HCT116 (cell line): Measurements from ENCODE around the gene PLA2G2F. TPM values are rescaled to one million over a fixed set of nuclear protein-coding genes. Genes with fewer than 3 reads are reported as not detected.

Experiments
- ATAC-seq: fragments of 200-7000 bp; cut with Tn5 transposase; 2 replicates; pipeline ENCODE4 v1.9.1; 2020; ENCODE audit warnings: mild to moderate bottlenecking, moderate library complexity
- BruUV-seq: library from RNA; stranded (reverse); fragments of 400-500 nt; replicated peaks from 2 replicates; lab custom pipeline; 2021; lab: Mats Ljungman, UMichigan
- CTCF ChIA-PET: fragments of 300-600 bp; sonication (Branson Sonifier 250); formaldehyde crosslinking; loops from one replicate; lab custom pipeline; 2021; ENCODE audit warnings: antibody characterized with exemption; lab: Charles Lee
- POLR2A ChIA-PET: fragments of 300-600, 350-600 bp; sonication (Branson Sonifier 250); formaldehyde crosslinking; loops from one replicate; lab custom pipeline; 2021; ENCODE audit warnings: antibody characterized with exemption; lab: Charles Lee
- RAD21 ChIA-PET, 2 experiments: fragments of 300-600 bp; sonication (Branson Sonifier 250); formaldehyde crosslinking; loops; one replicate each; lab custom pipeline; 2023; ENCODE audit warnings: low total read pairs in 2 of 2; ENCODE audit not compliant: uncharacterized antibody in 2 of 2, unreplicated experiment in 2 of 2, low non-redundant PET in 1 of 2; lab: Charles Lee
- DNase-seq: peaks from one replicate; pipeline ENCODE4 v3.0.0-alpha.2; 2010; ENCODE audit warnings: low read depth, low spot score
- H2AFZ ChIP-seq: fragments of 200-600 bp; shearing (Covaris generic), sonication (generic); 2 replicates; pipeline ENCODE4 v1.6.1; 2017; ENCODE audit warnings: low read depth, mixed run types, mixed read lengths, antibody characterized with exemption, low read length; ENCODE audit not compliant: poor library complexity, severe bottlenecking
- H3K27ac ChIP-seq: 2 replicates; pipeline ENCODE4 v1.5.1; 2012; ENCODE audit warnings: low read depth, low read length
- H3K27me3 ChIP-seq: fragments of 200-600 bp; sonication (generic); 2 replicates; pipeline ENCODE4 v1.6.1; 2016; ENCODE audit warnings: mixed run types, low read length, mixed read lengths; ENCODE audit not compliant: insufficient read depth
- H3K36me3 ChIP-seq, 2 experiments: fragments of 200-500 bp in 1 of 2; fragments of 200-600 bp in 1 of 2; sonication (Bioruptor generic) in 1 of 2; sonication (generic) in 1 of 2; 2 replicates each; pipeline versions ENCODE4 v1.5.1 to v1.6.1; 2014 to 2016; ENCODE audit warnings: low read length in 2 of 2, inconsistent platforms in 1 of 2, mixed read lengths in 1 of 2, mixed run types in 1 of 2; ENCODE audit not compliant: insufficient read depth in 2 of 2, control insufficient read depth in 1 of 2
- H3K4me1 ChIP-seq, 2 experiments: fragments of 200-600 bp in 1 of 2; sonication (generic) in 1 of 2; 2 replicates each; pipeline versions ENCODE4 v1.5.1 to v1.6.1; 2012 to 2017; ENCODE audit warnings: low read length in 2 of 2, inconsistent platforms in 1 of 2, mild to moderate bottlenecking in 1 of 2, mixed read lengths in 1 of 2, mixed run types in 1 of 2, moderate library complexity in 1 of 2; ENCODE audit not compliant: insufficient read depth in 2 of 2, control insufficient read depth in 1 of 2
- H3K4me2 ChIP-seq: fragments of 200-600 bp; sonication (generic); 2 replicates; pipeline ENCODE4 v1.6.1; 2017; ENCODE audit warnings: mixed run types, low read length, mixed read lengths
- H3K4me3 ChIP-seq, 2 experiments: fragments of 200-600 bp in 1 of 2; sonication (generic) in 1 of 2; replicated peaks in 1 of 2; 2 replicates each; pipeline ENCODE4 v1.5.1; 2011 to 2016; ENCODE audit warnings: low read length in 2 of 2, control low read depth in 1 of 2, low read depth in 1 of 2, mild to moderate bottlenecking in 1 of 2, mixed read lengths in 1 of 2, mixed run types in 1 of 2
- H3K79me2 ChIP-seq: fragments of 200-600 bp; sonication (generic); 2 replicates; pipeline ENCODE4 v1.6.1; 2017; ENCODE audit warnings: mild to moderate bottlenecking, mixed run types, low read length, moderate library complexity, mixed read lengths; ENCODE audit not compliant: insufficient read depth
- H3K9ac ChIP-seq: fragments of 200-600 bp; sonication (generic); 2 replicates; pipeline ENCODE4 v1.6.1; 2016; ENCODE audit warnings: low read length, mixed read lengths
- H3K9me2 ChIP-seq: fragments of 200-600 bp; sonication (generic), shearing (Covaris generic); 2 replicates; pipeline ENCODE4 v1.6.1; 2017; ENCODE audit warnings: mixed run types, mild to moderate bottlenecking, moderate library complexity; ENCODE audit not compliant: insufficient read depth
- H3K9me3 ChIP-seq, 2 experiments: fragments of 200-500 bp in 1 of 2; fragments of 200-600 bp in 1 of 2; sonication (Bioruptor generic) in 1 of 2; sonication (generic) in 1 of 2; 2 replicates each; pipeline ENCODE4 v1.6.1; 2014 to 2017; ENCODE audit warnings: low read length in 2 of 2, mixed read lengths in 2 of 2, inconsistent platforms in 1 of 2, low read depth in 1 of 2, mild to moderate bottlenecking in 1 of 2, mixed run types in 1 of 2, moderate library complexity in 1 of 2; ENCODE audit not compliant: control insufficient read depth in 1 of 2, insufficient read depth in 1 of 2
- H4K20me1 ChIP-seq: fragments of 200-600 bp; sonication (generic), shearing (Covaris generic); 2 replicates; pipeline ENCODE4 v1.6.1; 2017; ENCODE audit warnings: mixed run types, mild to moderate bottlenecking, moderate library complexity; ENCODE audit not compliant: insufficient read depth
- CBX3 ChIP-seq: IDR thresholded peaks from 2 replicates; pipeline ENCODE4 v1.6.1; 2012; ENCODE audit warnings: low read depth
- EZH2 ChIP-seq: fragments of 200-600 bp; sonication (generic); IDR thresholded peaks from 2 replicates; pipeline ENCODE4 v1.6.1; 2017; ENCODE audit warnings: antibody characterized with exemption, mixed run types
- EZH2phosphoT487 ChIP-seq: fragments of 200-600 bp; IDR thresholded peaks from 2 replicates; pipeline ENCODE4 v1.6.1; 2018; ENCODE audit warnings: antibody characterized with exemption, borderline replicate concordance
- JUND ChIP-seq: IDR thresholded peaks from 2 replicates; pipeline ENCODE4 v1.6.1; 2012
- POLR2A ChIP-seq: IDR thresholded peaks from 2 replicates; pipeline ENCODE4 v1.7.0; 2011; ENCODE audit warnings: borderline replicate concordance; ENCODE audit not compliant: insufficient read depth, insufficient read length; ENCODE audit errors: extremely low read depth
- POLR2AphosphoS5 ChIP-seq: IDR thresholded peaks from 2 replicates; pipeline ENCODE4 v1.6.1; 2011; ENCODE audit warnings: mild to moderate bottlenecking, low read depth, low read length, moderate library complexity
- RAD21 ChIP-seq: IDR thresholded peaks from 2 replicates; pipeline ENCODE4 v1.6.1; 2012; ENCODE audit warnings: low read depth, mild to moderate bottlenecking
- SIN3A ChIP-seq: IDR thresholded peaks from 2 replicates; pipeline ENCODE4 v1.6.1; 2012; ENCODE audit warnings: low read depth
- SP1 ChIP-seq: IDR thresholded peaks from 2 replicates; pipeline ENCODE4 v1.6.1; 2012; ENCODE audit warnings: low read depth
- TCF7L2 ChIP-seq: IDR thresholded peaks from 2 replicates; pipeline ENCODE4 v1.7.0; 2011; ENCODE audit warnings: borderline replicate concordance, inconsistent platforms; ENCODE audit not compliant: insufficient read depth, insufficient read length; ENCODE audit errors: extremely low read depth
- YY1 ChIP-seq: IDR thresholded peaks from 2 replicates; pipeline ENCODE4 v1.6.1; 2011; ENCODE audit warnings: low read length, low read depth, moderate library complexity, mild to moderate bottlenecking; ENCODE audit not compliant: insufficient replicate concordance; ENCODE audit errors: extremely low read depth
- ZFX ChIP-seq: fragments of 450-650 bp; IDR thresholded peaks from 2 replicates; pipeline ENCODE4 v1.6.1; 2017
- ZNF274 ChIP-seq: fragments of 200-500 bp; sonication (Bioruptor generic); IDR thresholded peaks from 2 replicates; pipeline ENCODE4 v1.6.1; 2014; ENCODE audit warnings: mild to moderate bottlenecking, low read depth, low read length, inconsistent platforms
- intact Hi-C: fragments of 100-400 bp; cut with micrococcal nuclease; formaldehyde crosslinking; loops from 2 replicates; pipeline ENCODE4 v1.10.0; 2022
- total RNA-seq: library from RNA; stranded (reverse); gene quantifications from one replicate; pipeline ENCODE4 v1.2.1, GENCODE V29; 2021; ENCODE audit not compliant: unreplicated experiment
- TF ChIP-seq, protein P1 (sequence below): IDR thresholded peaks from 2 replicates; pipeline ENCODE4 v1.6.1; 2012; ENCODE audit warnings: low read depth
- TF ChIP-seq, protein P2 (sequence below): IDR thresholded peaks from 2 replicates; pipeline ENCODE4 v1.6.1; 2011; ENCODE audit warnings: mild to moderate bottlenecking, low read length, moderate library complexity; ENCODE audit not compliant: insufficient replicate concordance; ENCODE audit errors: extremely low read depth
- TF ChIP-seq, protein P3 (sequence below), 3 experiments: fragments of 200-600 bp in 1 of 3; sonication (generic) in 1 of 3; IDR thresholded peaks in 2 of 3; conservative IDR thresholded peaks in 1 of 3; 2 replicates each; pipeline ENCODE4 v1.5.1; 2012 to 2017; ENCODE audit warnings: low read depth in 2 of 3, low read length in 2 of 3, antibody characterized with exemption in 1 of 3, borderline replicate concordance in 1 of 3, control low read depth in 1 of 3, mild to moderate bottlenecking in 1 of 3, mixed read lengths in 1 of 3, mixed run types in 1 of 3, moderate library complexity in 1 of 3; ENCODE audit not compliant: insufficient read depth in 1 of 3
- TF ChIP-seq, protein P4 (sequence below): IDR thresholded peaks from 2 replicates; pipeline ENCODE4 v1.6.1; 2012
- TF ChIP-seq, protein P5 (sequence below): IDR thresholded peaks from 2 replicates; pipeline ENCODE4 v1.6.1; 2012

Gene PLA2G2F
- total RNA-seq, 1 experiment from 2014 or later: 0.12 TPM

DNA sequence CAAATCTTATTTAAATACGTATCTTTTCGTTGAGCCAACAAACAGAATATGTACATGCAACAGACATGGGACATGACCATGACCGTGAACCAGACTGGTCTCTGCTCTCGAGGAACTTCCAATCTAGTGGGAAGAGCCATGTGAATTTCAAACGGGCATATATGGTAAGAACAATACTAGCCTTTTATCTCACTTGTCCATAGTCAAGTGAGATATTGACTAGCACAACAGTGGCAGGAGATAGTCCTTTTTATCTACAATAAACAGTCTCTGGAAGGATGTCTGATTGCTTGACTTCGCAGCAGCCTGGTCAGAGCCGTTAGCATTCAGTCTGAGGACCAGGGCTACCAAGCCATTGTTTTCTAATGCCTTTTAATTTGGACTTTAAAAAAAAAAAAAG lies 59.8 kb downstream of the PLA2G2F start (continued):
- TF ChIP-seq YY1: no peak

DNA sequence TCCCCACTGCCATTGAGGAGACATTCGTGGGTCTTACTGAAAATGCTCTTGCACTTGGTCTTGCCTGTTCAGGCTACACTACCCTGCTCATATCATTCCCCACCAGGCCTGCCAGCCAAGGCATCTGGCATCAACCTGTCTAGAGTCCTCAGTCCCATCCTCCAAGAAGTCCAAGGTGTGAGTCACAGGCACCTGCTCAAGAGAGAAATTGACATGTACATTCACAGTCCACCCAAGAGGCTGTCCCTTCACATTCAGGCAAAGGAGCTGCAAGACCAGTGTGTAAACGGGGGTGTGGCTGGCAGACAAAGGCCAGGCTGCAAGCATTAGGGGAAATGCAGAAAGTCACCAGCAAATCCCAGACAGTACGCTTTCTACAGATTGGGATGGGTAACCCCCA lies 60.3 kb downstream of the PLA2G2F start:
- no peak for DNase-seq
- Histone ChIP-seq H3K27me3 (peaks cover 12% of the 10 kb centered on the region; the same call in 1 of the 2 replicates), H4K20me1 (no peaks in the 10 kb centered on the region), H3K4me3 (no peak overlapping the region), H3K9me2 (no peaks in the 10 kb centered on the region), H3K36me3 (no peaks in the 10 kb centered on the region), H3K9ac (no peak overlapping the region), H3K27ac (no peak overlapping the region), H2AFZ (no peak overlapping the region), H3K79me2 (no peaks in the 10 kb centered on the region), H3K4me1 (peaks cover 0 to 3% of the 10 kb centered on the region in 2 experiments; a peak in 1 of 4 replicates), H3K4me2 (no peak overlapping the region), H3K9me3 (no peaks in the 10 kb centered on the region)
- ChIA-PET POLR2A (no interaction called here), CTCF (no interaction called here), RAD21 (no interaction called here)
- no TSS peak for BruUV-seq
- TF ChIP-seq, protein P1, sequence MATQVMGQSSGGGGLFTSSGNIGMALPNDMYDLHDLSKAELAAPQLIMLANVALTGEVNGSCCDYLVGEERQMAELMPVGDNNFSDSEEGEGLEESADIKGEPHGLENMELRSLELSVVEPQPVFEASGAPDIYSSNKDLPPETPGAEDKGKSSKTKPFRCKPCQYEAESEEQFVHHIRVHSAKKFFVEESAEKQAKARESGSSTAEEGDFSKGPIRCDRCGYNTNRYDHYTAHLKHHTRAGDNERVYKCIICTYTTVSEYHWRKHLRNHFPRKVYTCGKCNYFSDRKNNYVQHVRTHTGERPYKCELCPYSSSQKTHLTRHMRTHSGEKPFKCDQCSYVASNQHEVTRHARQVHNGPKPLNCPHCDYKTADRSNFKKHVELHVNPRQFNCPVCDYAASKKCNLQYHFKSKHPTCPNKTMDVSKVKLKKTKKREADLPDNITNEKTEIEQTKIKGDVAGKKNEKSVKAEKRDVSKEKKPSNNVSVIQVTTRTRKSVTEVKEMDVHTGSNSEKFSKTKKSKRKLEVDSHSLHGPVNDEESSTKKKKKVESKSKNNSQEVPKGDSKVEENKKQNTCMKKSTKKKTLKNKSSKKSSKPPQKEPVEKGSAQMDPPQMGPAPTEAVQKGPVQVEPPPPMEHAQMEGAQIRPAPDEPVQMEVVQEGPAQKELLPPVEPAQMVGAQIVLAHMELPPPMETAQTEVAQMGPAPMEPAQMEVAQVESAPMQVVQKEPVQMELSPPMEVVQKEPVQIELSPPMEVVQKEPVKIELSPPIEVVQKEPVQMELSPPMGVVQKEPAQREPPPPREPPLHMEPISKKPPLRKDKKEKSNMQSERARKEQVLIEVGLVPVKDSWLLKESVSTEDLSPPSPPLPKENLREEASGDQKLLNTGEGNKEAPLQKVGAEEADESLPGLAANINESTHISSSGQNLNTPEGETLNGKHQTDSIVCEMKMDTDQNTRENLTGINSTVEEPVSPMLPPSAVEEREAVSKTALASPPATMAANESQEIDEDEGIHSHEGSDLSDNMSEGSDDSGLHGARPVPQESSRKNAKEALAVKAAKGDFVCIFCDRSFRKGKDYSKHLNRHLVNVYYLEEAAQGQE: no peak
- TF ChIP-seq ZFX (no peak), EZH2 (no peak), SIN3A (no peak), POLR2A (no peak), TCF7L2 (no peak), POLR2AphosphoS5 (no peak), CBX3 (no peak), RAD21 (no peak), EZH2phosphoT487 (no peak), SP1 (no peak), JUND (no peak), ZNF274 (no peak)
- TF ChIP-seq, protein P2, sequence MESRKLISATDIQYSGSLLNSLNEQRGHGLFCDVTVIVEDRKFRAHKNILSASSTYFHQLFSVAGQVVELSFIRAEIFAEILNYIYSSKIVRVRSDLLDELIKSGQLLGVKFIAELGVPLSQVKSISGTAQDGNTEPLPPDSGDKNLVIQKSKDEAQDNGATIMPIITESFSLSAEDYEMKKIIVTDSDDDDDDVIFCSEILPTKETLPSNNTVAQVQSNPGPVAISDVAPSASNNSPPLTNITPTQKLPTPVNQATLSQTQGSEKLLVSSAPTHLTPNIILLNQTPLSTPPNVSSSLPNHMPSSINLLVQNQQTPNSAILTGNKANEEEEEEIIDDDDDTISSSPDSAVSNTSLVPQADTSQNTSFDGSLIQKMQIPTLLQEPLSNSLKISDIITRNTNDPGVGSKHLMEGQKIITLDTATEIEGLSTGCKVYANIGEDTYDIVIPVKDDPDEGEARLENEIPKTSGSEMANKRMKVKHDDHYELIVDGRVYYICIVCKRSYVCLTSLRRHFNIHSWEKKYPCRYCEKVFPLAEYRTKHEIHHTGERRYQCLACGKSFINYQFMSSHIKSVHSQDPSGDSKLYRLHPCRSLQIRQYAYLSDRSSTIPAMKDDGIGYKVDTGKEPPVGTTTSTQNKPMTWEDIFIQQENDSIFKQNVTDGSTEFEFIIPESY: no peak
- TF ChIP-seq, protein P3, sequence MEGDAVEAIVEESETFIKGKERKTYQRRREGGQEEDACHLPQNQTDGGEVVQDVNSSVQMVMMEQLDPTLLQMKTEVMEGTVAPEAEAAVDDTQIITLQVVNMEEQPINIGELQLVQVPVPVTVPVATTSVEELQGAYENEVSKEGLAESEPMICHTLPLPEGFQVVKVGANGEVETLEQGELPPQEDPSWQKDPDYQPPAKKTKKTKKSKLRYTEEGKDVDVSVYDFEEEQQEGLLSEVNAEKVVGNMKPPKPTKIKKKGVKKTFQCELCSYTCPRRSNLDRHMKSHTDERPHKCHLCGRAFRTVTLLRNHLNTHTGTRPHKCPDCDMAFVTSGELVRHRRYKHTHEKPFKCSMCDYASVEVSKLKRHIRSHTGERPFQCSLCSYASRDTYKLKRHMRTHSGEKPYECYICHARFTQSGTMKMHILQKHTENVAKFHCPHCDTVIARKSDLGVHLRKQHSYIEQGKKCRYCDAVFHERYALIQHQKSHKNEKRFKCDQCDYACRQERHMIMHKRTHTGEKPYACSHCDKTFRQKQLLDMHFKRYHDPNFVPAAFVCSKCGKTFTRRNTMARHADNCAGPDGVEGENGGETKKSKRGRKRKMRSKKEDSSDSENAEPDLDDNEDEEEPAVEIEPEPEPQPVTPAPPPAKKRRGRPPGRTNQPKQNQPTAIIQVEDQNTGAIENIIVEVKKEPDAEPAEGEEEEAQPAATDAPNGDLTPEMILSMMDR (IDR thresholded peaks at IDR 0.05 in 2 of 3, conservative IDR thresholded peaks at IDR 0.05 in 1 of 3; ENCODE audit: borderline replicate concordance in 1 of 3, insufficient read depth in 1 of 3, low read depth in 2 of 3, low read length in 2 of 3): no peak
- TF ChIP-seq, protein P4, sequence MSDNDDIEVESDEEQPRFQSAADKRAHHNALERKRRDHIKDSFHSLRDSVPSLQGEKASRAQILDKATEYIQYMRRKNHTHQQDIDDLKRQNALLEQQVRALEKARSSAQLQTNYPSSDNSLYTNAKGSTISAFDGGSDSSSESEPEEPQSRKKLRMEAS: no peak
- TF ChIP-seq, protein P5, sequence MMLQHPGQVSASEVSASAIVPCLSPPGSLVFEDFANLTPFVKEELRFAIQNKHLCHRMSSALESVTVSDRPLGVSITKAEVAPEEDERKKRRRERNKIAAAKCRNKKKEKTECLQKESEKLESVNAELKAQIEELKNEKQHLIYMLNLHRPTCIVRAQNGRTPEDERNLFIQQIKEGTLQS: no peak
- ATAC-seq: no peak
- intact Hi-C loops: no loop called here
